Measurements from ENCODE around the gene IGSF8. TPM values are rescaled to one million over a fixed set of nuclear protein-coding genes. Genes with fewer than 3 reads are reported as not detected.

IGSF8 gene
- total RNA-seq, 1 experiment from 2014 or later = 30.6 TPM

- no peak for DNase-seq (ENCODE audit: low read depth in 1 of 2, low spot score in 2 of 2)
- Histone ChIP-seq H3K4me1 (replicated peaks) (peaks cover 15% of the 10 kb centered on the region), H3K9me3 (replicated peaks) (no peaks in the 10 kb centered on the region; the same call in 1 of the 2 replicates), H3K36me3 (no peaks in the 10 kb centered on the region), H3K27me3 (replicated peaks) (peaks cover 59% of the 10 kb centered on the region), H3K4me3 (no peak overlapping the region), H3K27ac (no peak overlapping the region)
Measured at GRCh38 chr1:160083968-160084770, 14.2 kb downstream of the IGSF8 start.

GRCh38 chr1:160082926-160083325 is 15.5 kb downstream of the IGSF8 start:
- Histone ChIP-seq H3K36me3 (no peaks in the 10 kb centered on the region), H3K4me1 (replicated peaks) (peaks cover 15% of the 10 kb centered on the region), H3K27ac (no peak overlapping the region), H3K9me3 (replicated peaks) (no peaks in the 10 kb centered on the region; the same call in 1 of the 2 replicates), H3K27me3 (replicated peaks) (peaks cover 71% of the 10 kb centered on the region), H3K4me3 (no peak overlapping the region)
- DNase-seq (ENCODE audit: low read depth in 1 of 2, low spot score in 2 of 2) = no peak

- Histone ChIP-seq H3K36me3 (no peaks in the 10 kb centered on the region), H3K27me3 (replicated peaks) (peaks cover 71% of the 10 kb centered on the region), H3K4me1 (replicated peaks) (peaks cover 15% of the 10 kb centered on the region), H3K4me3 (no peak overlapping the region), H3K27ac (no peak overlapping the region), H3K9me3 (replicated peaks) (no peaks in the 10 kb centered on the region; the same call in 1 of the 2 replicates)
- DNase-seq (ENCODE audit: low read depth in 1 of 2, low spot score in 2 of 2) = no peak
Measured at GRCh38 chr1:160082487-160082886, 15.9 kb downstream of the IGSF8 start.

GRCh38 chr1:160081261-160081936 is 17.0 kb downstream of the IGSF8 start, which contains the start of gene KCNJ9:
Gene KCNJ9, plus strand, starts transcription at chr1:160081538. Its CDS starts 2,493 bp downstream, at chr1:160084031.
- peak in 1 of 2 experiments; percentile 28 for DNase-seq (ENCODE audit: low read depth in 1 of 2, low spot score in 2 of 2)
- Histone ChIP-seq H3K9me3 (replicated peaks) (no peaks in the 10 kb centered on the region; the same call in 1 of the 2 replicates), H3K4me1 (replicated peaks) (peaks cover 15% of the 10 kb centered on the region), H3K27me3 (replicated peaks) (peaks cover 77% of the 10 kb centered on the region), H3K36me3 (no peaks in the 10 kb centered on the region), H3K4me3 (no peak within 1 kb of the TSS), H3K27ac (no peak within 1 kb of the TSS)

DNA sequence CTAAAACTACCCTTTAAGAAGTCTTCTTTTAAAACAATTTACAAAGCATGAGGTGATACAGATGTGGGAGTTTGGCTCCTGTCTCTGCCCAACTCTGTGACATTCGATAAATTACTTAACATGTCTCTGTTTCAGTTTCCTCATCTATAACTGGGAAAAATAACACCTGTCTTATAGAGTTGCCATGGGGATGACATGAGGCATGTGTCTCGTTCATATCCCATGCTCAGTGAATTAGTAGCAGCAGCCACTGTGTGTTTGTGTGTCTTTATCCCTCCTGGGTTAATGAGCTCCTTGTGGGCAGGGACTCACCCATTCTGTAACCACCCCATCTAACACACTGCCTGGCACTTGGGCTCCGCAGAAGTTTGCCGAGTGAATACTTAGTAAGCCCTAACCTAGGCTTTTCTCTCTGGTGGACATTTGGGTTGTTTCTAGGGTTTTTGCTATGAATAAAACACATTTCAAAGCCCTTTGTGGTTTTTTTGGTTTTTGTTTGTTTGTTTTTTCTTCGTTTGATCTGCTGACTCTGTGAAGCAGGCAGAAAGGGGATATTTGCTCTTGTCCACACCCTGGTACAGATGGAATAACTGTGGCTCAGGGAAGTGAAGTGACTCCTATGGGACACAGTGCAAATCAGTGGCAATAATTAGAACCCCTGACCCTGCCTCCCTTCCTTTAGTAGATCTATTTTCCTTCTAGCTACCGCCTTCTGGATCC is 17.9 kb downstream of the IGSF8 start:
- Histone ChIP-seq H3K36me3 (no peaks in the 10 kb centered on the region), H3K4me3 (no peak overlapping the region), H3K27me3 (replicated peaks) (peaks cover 82% of the 10 kb centered on the region), H3K9me3 (replicated peaks) (no peaks in the 10 kb centered on the region; the same call in 1 of the 2 replicates), H3K27ac (no peak overlapping the region), H3K4me1 (replicated peaks) (peaks cover 15% of the 10 kb centered on the region)
- peak in 1 of 2 experiments; percentile 60 for DNase-seq (ENCODE audit: low read depth in 1 of 2, low spot score in 2 of 2)

DNA sequence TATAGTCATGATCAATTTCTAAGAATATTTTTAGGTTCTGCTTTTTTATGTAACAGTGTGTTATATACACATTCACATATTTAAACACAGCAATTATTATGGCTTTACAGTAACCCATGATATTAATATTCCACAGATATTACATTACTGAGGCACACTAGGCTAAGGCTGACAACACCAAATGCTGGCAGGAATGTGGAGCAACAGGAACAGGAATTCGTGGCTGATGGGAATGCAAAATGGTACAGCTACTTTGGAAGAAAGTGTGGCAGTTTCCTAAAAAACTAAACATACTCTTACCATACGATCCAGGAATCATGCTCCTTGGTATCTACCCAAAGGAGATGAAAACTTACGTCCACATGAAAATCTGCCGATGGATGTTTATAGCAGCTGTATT is 19.0 kb downstream of the IGSF8 start:
- peaks cover 83% of the 10 kb centered on the region for H3K27me3 ChIP-seq (replicated peaks)
- DNase-seq (ENCODE audit: low read depth in 1 of 2, low spot score in 2 of 2) = no peak
- peaks cover 15% of the 10 kb centered on the region for H3K4me1 ChIP-seq (replicated peaks)
- no peaks in the 10 kb centered on the region for H3K9me3 ChIP-seq (replicated peaks)
- no peaks in the 10 kb centered on the region for H3K36me3 ChIP-seq
- no peak overlapping the region for H3K4me3 ChIP-seq
- no peak overlapping the region for H3K27ac ChIP-seq

DNA sequence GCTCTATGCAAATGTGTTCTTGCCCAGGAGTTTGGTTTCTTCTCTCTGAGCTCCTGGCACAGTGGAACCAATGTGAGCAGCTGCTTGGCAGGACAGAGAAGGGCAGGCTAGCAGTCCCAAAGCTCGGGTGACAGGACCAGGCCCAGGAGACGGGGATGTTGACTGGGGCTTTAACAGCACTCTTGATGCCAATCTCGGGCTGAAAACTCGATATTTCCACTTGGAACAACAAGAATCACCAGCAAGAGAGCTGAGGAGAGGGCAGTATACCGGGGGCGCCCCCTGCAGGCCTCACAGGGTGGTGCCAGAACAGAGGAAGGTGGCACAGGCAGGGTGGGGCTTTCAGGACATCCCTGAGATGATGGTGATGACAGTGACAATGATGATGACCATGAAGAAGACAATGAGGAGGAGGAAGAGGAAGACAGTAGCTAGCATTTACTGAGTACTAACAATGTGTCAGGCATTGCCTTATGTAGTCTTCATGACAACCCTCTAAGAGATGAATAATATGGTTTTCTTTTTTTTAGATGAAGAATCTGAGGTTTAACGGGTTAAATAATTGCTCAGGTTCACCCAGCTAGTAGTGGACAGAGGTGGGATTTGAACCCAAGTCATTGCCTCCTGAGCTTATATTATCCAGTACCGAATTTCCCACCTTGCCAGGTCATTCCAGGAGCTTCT is 19.8 kb downstream of the IGSF8 start:
- peak in 1 of 2 experiments; percentile 30 for DNase-seq (ENCODE audit: low read depth in 1 of 2, low spot score in 2 of 2)

GRCh38 chr1:160077486-160077885 is 20.9 kb downstream of the IGSF8 start:
- Histone ChIP-seq H3K4me1 (replicated peaks) (peaks cover 9% of the 10 kb centered on the region), H3K27ac (no peak overlapping the region), H3K9me3 (replicated peaks) (no peaks in the 10 kb centered on the region), H3K36me3 (no peaks in the 10 kb centered on the region), H3K4me3 (no peak overlapping the region), H3K27me3 (replicated peaks) (peaks cover 73% of the 10 kb centered on the region)
- DNase-seq (ENCODE audit: low read depth in 1 of 2, low spot score in 2 of 2) = no peak

More for the DNA sequence above, 19.8 kb downstream of the IGSF8 start:
- peaks cover 9% of the 10 kb centered on the region for H3K4me1 ChIP-seq (replicated peaks)
- no peaks in the 10 kb centered on the region for H3K36me3 ChIP-seq
- no peak overlapping the region for H3K4me3 ChIP-seq
- no peaks in the 10 kb centered on the region for H3K9me3 ChIP-seq (replicated peaks)
- peaks cover 78% of the 10 kb centered on the region for H3K27me3 ChIP-seq (replicated peaks)
- H3K27ac ChIP-seq = no peak overlapping the region

DNA sequence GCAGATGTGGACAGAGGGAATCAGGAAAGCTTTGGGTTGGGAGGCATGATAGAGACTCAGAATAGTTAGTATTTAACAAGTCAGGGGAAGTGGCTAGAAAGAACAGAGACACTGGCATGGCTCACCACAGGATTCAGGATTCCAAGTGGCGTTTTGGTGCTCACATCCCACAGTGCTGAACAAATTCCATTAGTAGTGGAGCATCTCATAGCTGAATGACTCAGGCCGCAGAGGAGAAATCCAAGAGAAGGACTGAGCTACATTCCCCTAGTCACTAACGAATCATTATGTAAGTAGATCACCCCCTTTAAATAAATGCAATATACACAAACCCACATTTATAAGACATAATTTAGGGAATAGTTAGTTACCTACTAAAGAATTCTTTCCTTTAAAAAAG is 22.1 kb downstream of the IGSF8 start:
- H3K9me3 ChIP-seq (replicated peaks) = no peaks in the 10 kb centered on the region
- H3K27me3 ChIP-seq (replicated peaks) = peaks cover 73% of the 10 kb centered on the region
- H3K4me3 ChIP-seq = no peak overlapping the region
- H3K36me3 ChIP-seq = no peaks in the 10 kb centered on the region
- DNase-seq (ENCODE audit: low read depth in 1 of 2, low spot score in 2 of 2) = no peak
- H3K4me1 ChIP-seq (replicated peaks) = peaks cover 9% of the 10 kb centered on the region
- no peak overlapping the region for H3K27ac ChIP-seq

DNA sequence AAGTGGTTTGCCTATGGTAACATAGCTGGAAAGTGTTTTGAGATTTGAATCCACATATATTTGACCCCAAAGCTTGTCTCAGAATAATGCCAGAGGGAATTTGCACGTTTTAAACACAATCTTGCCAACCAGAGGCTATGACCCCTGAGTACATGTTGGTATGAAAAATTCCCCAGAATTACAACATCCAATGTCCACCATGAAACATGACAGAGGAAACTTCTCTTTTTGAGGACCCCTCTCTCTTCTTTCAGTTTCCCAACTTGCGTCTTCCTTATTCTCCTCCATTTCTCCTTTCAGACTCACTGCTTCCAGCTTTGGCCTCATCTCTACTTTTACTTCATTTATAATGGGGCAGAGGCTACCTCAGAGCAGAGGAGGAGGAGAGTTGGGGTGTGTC is 22.6 kb downstream of the IGSF8 start:
- H3K4me1 ChIP-seq (replicated peaks) = peaks cover 6% of the 10 kb centered on the region
- H3K27ac ChIP-seq = no peak overlapping the region
- no peaks in the 10 kb centered on the region for H3K9me3 ChIP-seq (replicated peaks)
- no peaks in the 10 kb centered on the region for H3K36me3 ChIP-seq
- H3K4me3 ChIP-seq = no peak overlapping the region
- H3K27me3 ChIP-seq (replicated peaks) = peaks cover 75% of the 10 kb centered on the region
- no peak for DNase-seq (ENCODE audit: low read depth in 1 of 2, low spot score in 2 of 2)

- Histone ChIP-seq H3K9me3 (replicated peaks) (no peaks in the 10 kb centered on the region), H3K27me3 (replicated peaks) (peaks cover 72% of the 10 kb centered on the region), H3K36me3 (no peaks in the 10 kb centered on the region), H3K4me3 (no peak overlapping the region), H3K27ac (no peak overlapping the region), H3K4me1 (replicated peaks) (peaks cover 6% of the 10 kb centered on the region)
- no peak for DNase-seq (ENCODE audit: low read depth in 1 of 2, low spot score in 2 of 2)
Measured at GRCh38 chr1:160074865-160075264, 23.6 kb downstream of the IGSF8 start.

DNA sequence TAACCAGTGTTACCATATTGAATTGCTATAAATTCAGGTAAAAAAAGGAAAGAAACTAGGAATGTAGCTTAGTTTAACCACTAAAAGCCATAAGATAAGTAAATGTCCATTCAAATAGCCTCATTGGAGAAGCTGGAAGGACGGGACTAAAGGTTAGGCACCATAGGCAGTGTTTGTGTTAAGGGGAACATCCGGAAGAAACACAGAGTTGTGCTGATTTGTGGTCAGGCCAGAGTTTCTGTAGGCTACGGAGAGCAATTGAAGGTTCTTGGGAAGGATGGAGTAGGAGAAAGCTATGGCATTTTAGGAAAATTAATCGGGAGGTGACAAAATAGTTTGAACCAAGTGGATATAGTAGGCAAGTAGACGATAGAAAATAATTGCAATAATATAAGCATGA is 27.1 kb downstream of the IGSF8 start:
- Histone ChIP-seq H3K27me3 (replicated peaks) (peaks cover 73% of the 10 kb centered on the region), H3K9me3 (replicated peaks) (no peaks in the 10 kb centered on the region), H3K36me3 (no peaks in the 10 kb centered on the region), H3K27ac (no peak overlapping the region), H3K4me3 (no peak overlapping the region), H3K4me1 (replicated peaks) (peaks cover 8% of the 10 kb centered on the region)
- DNase-seq (ENCODE audit: low read depth in 1 of 2, low spot score in 2 of 2) = no peak
